MM.1S (cell line): Measurements from ENCODE around the gene SLC38A8.

Experiments used
- DNase-seq: peaks from one replicate; pipeline ENCODE4 v3.0.0-alpha.2; 2015
- H2AFZ ChIP-seq: fragments of 300-600 bp; sonication (generic); 2 replicates; pipeline ENCODE4 v1.6.0; 2016; ENCODE audit warnings: antibody characterized with exemption, low read length
- H3F3A ChIP-seq: fragments of 300-600 bp; sonication (generic); 2 replicates; pipeline ENCODE4 v1.6.1; 2016; ENCODE audit warnings: mild to moderate bottlenecking, antibody characterized with exemption, low read length, moderate library complexity, mixed read lengths; ENCODE audit not compliant: insufficient read depth
- H3K27ac ChIP-seq: fragments of 300-600 bp; sonication (generic); 2 replicates; pipeline ENCODE4 v1.5.1; 2016; ENCODE audit warnings: mild to moderate bottlenecking, low read length
- H3K27me3 ChIP-seq: fragments of 300-600 bp; sonication (generic); replicated peaks from 2 replicates; pipeline ENCODE4 v1.6.0; 2016; ENCODE audit warnings: low read length; ENCODE audit not compliant: insufficient read depth
- H3K36me3 ChIP-seq: fragments of 300-600 bp; sonication (generic); replicated peaks from 2 replicates; pipeline ENCODE4 v1.6.1; 2016; ENCODE audit warnings: mild to moderate bottlenecking, low read length, mixed read lengths; ENCODE audit not compliant: insufficient read depth
- H3K4me1 ChIP-seq: fragments of 300-600 bp; sonication (generic); 2 replicates; pipeline ENCODE4 v1.6.1; 2016; ENCODE audit warnings: low read length, mixed read lengths
- H3K4me2 ChIP-seq: fragments of 300-600 bp; sonication (generic); 2 replicates; pipeline ENCODE4 v1.6.0; 2016; ENCODE audit warnings: low read depth, low read length
- H3K4me3 ChIP-seq: fragments of 300-600 bp; sonication (generic); 2 replicates; pipeline ENCODE4 v1.5.1; 2016; ENCODE audit warnings: low read length, mixed read lengths
- H3K79me2 ChIP-seq: fragments of 300-600 bp; sonication (generic); 2 replicates; pipeline ENCODE4 v1.6.1; 2016; ENCODE audit warnings: mixed run types, low read length, mixed read lengths
- H3K9ac ChIP-seq: fragments of 300-600 bp; sonication (generic); 2 replicates; pipeline ENCODE4 v1.6.1; 2016; ENCODE audit warnings: low read length, mixed read lengths
- H3K9me2 ChIP-seq: fragments of 300-600 bp; sonication (generic); replicated peaks from 2 replicates; pipeline ENCODE4 v1.6.1; 2016; ENCODE audit warnings: mild to moderate bottlenecking, low read length, mixed read lengths; ENCODE audit not compliant: insufficient read depth
- H3K9me3 ChIP-seq: fragments of 300-600 bp; sonication (generic); replicated peaks from 2 replicates; pipeline ENCODE4 v1.6.1; 2016; ENCODE audit warnings: mild to moderate bottlenecking, low read length, mixed read lengths; ENCODE audit not compliant: insufficient read depth
- H4K20me1 ChIP-seq: fragments of 300-600 bp; sonication (generic); 2 replicates; pipeline ENCODE4 v1.6.1; 2016; ENCODE audit warnings: mild to moderate bottlenecking, low read length, moderate library complexity, mixed read lengths; ENCODE audit not compliant: insufficient read depth
- EZH2 ChIP-seq: fragments of 300-600 bp; sonication (generic); optimal IDR thresholded peaks from 2 replicates; pipeline ENCODE3; 2017; ENCODE audit warnings: low read depth, mild to moderate bottlenecking, antibody characterized with exemption, low read length, mixed read lengths
- EZH2phosphoT487 ChIP-seq: fragments of 300-600 bp; sonication (generic); IDR thresholded peaks from 2 replicates; pipeline ENCODE4 v1.6.1; 2018; ENCODE audit warnings: antibody characterized with exemption, low read length
- TF ChIP-seq, protein P1 (sequence below): fragments of 300-600 bp; sonication (generic); IDR thresholded peaks from 2 replicates; pipeline ENCODE4 v1.5.1; 2016; ENCODE audit warnings: antibody characterized with exemption, low read length, mixed read lengths

Gene SLC38A8

DNA sequence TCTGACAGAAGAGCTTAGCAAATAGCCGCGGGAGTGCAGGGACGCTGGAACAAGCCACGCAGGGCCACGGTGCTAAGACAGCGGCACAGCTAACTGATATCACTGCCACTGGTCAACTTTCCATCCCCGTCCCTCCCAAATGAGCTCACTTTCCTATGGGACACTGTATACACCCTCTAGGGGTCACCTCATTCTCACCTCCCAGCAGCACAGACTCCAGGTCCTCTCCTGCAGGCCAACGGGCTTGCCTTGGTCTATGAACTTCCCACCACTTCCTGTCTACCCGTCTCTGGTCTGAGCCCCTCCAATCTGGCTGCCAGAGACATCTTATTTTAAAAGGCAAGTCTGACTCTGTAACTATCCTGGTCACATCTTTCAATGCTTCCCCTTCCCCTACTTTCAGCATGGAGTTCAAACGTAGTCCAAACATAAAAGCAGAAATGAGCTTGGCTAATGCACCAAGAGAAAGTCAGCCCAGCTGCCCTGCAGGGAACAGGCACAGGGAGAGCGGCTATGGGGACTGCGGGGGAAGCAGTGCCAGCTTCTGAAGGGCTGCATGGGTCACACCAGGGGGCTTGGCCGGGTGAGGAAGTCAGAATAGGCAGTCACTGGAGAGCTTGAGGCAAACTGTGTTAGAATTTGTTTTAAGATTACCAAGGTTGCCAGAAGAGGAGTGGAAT, 26.3 kb upstream of the SLC38A8 start:
- Histone ChIP-seq H3K9ac (no peak overlapping the region), H2AFZ (no peak overlapping the region), H3K9me2 (no peaks in the 10 kb centered on the region), H3K4me3 (no peak overlapping the region), H3K36me3 (0 out of 2 replicates have a peak, but pooled peaks cover 6% of the 10 kb centered on the region), H3K27ac (peak overlapping the region; percentile 45; the same call in 1 of the 2 replicates), H3K9me3 (no peaks in the 10 kb centered on the region), H3K27me3 (no peaks in the 10 kb centered on the region), H3K4me2 (no peak overlapping the region), H3K4me1 (peaks cover 18% of the 10 kb centered on the region), H4K20me1 (no peaks in the 10 kb centered on the region), H3F3A (no peaks in the 10 kb centered on the region; the same call in 1 of the 2 replicates), H3K79me2 (0 out of 2 replicates have a peak, but pooled peaks cover 5% of the 10 kb centered on the region)
- TF ChIP-seq, protein P1, sequence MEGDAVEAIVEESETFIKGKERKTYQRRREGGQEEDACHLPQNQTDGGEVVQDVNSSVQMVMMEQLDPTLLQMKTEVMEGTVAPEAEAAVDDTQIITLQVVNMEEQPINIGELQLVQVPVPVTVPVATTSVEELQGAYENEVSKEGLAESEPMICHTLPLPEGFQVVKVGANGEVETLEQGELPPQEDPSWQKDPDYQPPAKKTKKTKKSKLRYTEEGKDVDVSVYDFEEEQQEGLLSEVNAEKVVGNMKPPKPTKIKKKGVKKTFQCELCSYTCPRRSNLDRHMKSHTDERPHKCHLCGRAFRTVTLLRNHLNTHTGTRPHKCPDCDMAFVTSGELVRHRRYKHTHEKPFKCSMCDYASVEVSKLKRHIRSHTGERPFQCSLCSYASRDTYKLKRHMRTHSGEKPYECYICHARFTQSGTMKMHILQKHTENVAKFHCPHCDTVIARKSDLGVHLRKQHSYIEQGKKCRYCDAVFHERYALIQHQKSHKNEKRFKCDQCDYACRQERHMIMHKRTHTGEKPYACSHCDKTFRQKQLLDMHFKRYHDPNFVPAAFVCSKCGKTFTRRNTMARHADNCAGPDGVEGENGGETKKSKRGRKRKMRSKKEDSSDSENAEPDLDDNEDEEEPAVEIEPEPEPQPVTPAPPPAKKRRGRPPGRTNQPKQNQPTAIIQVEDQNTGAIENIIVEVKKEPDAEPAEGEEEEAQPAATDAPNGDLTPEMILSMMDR: no peak
- TF ChIP-seq EZH2phosphoT487 (no peak), EZH2 (no peak)
- no peak for DNase-seq

DNA sequence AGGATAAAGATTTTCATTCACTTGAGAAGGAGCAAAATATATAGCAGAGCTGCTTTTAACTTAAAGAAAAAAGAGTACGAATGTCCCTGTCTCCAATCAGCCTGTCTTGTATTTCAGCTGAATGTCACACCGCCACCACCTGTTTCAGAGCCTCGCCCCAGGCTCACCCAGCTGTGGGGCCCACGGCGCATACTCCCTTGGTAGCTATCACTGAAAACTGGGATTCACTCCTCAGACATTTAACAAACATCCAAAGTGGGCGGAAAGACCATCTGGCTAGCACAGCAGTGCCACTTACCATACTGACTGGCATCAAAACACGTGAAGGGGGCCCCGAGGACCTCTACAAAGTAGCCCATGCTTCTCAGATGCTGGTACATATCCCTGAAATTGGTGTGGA, 25.4 kb upstream of the SLC38A8 start:
- H3K27me3 ChIP-seq: no peaks in the 10 kb centered on the region
- TF ChIP-seq, protein P1: no peak
- TF ChIP-seq EZH2phosphoT487 (no peak), EZH2 (no peak)
- H3K4me2 ChIP-seq: no peak overlapping the region
- no peak overlapping the region for H3K4me3 ChIP-seq
- no peak overlapping the region for H3K9ac ChIP-seq
- H3K27ac ChIP-seq: no peak overlapping the region
- 0 out of 2 replicates have a peak, but pooled peaks cover 5% of the 10 kb centered on the region for H3K79me2 ChIP-seq
- H4K20me1 ChIP-seq: no peaks in the 10 kb centered on the region
- H3K36me3 ChIP-seq: 0 out of 2 replicates have a peak, but pooled peaks cover 6% of the 10 kb centered on the region
- no peak for DNase-seq
- H3K4me1 ChIP-seq: peaks cover 18% of the 10 kb centered on the region
- no peaks in the 10 kb centered on the region; the same call in 1 of the 2 replicates for H3F3A ChIP-seq
- H3K9me3 ChIP-seq: no peaks in the 10 kb centered on the region
- no peak overlapping the region for H2AFZ ChIP-seq
- H3K9me2 ChIP-seq: no peaks in the 10 kb centered on the region

DNA sequence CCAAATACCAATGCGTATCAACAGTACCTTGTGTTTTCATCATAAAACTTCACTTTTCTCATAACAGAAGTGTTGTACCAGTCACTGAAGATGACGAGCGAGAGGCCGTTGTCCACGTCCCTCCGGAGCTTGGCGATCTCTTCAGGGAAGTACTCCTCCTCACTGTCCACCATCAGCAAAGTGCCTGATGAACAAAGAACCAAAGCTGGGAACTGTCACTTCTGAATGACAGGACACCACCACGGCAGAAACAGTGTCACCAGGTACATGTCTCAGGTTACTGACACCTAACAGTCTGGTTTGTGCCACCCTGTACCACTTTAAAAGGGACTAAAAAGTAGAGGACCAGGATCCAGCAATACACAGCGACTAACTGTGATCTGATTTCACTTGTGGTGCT, 25.0 kb upstream of the SLC38A8 start:
- Histone ChIP-seq H3K27ac (no peak overlapping the region), H3K4me2 (no peak overlapping the region), H3K79me2 (0 out of 2 replicates have a peak, but pooled peaks cover 5% of the 10 kb centered on the region), H3K27me3 (no peaks in the 10 kb centered on the region), H3K36me3 (0 out of 2 replicates have a peak, but pooled peaks cover 6% of the 10 kb centered on the region), H3K4me3 (no peak overlapping the region), H4K20me1 (no peaks in the 10 kb centered on the region), H2AFZ (no peak overlapping the region), H3F3A (no peaks in the 10 kb centered on the region; the same call in 1 of the 2 replicates), H3K4me1 (peaks cover 18% of the 10 kb centered on the region), H3K9me2 (no peaks in the 10 kb centered on the region), H3K9ac (no peak overlapping the region), H3K9me3 (no peaks in the 10 kb centered on the region)
- no peak for DNase-seq
- TF ChIP-seq, protein P1: no peak
- TF ChIP-seq EZH2phosphoT487: no peak
